ENCODE data around the gene PCOLCE2.

- TF ChIP-seq, protein P1, sequence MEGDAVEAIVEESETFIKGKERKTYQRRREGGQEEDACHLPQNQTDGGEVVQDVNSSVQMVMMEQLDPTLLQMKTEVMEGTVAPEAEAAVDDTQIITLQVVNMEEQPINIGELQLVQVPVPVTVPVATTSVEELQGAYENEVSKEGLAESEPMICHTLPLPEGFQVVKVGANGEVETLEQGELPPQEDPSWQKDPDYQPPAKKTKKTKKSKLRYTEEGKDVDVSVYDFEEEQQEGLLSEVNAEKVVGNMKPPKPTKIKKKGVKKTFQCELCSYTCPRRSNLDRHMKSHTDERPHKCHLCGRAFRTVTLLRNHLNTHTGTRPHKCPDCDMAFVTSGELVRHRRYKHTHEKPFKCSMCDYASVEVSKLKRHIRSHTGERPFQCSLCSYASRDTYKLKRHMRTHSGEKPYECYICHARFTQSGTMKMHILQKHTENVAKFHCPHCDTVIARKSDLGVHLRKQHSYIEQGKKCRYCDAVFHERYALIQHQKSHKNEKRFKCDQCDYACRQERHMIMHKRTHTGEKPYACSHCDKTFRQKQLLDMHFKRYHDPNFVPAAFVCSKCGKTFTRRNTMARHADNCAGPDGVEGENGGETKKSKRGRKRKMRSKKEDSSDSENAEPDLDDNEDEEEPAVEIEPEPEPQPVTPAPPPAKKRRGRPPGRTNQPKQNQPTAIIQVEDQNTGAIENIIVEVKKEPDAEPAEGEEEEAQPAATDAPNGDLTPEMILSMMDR (IDR thresholded peaks at IDR 0.05): no peak
- TF ChIP-seq POLR2A (IDR thresholded peaks at IDR 0.05): no peak
Observed at GRCh38 chr3:142926368-142926944, 37.6 kb upstream of the PCOLCE2 start.
